ENCODE measurements around the gene CAMK1.

The CAMK1 gene

GRCh38 chr3:9750556-9751411, 19.0 kb downstream of the CAMK1 start:
- H3K4me3 ChIP-seq (ENCODE audit: low read depth, low read length), result peak overlapping the region; percentile 67
- no peak for TF ChIP-seq POLR2A (IDR thresholded peaks at IDR 0.05; ENCODE audit: extremely low read depth, insufficient read length)
- TF ChIP-seq CTCF (IDR thresholded peaks at IDR 0.05; ENCODE audit: low read depth, low read length), result no peak
- TF ChIP-seq MYC (IDR thresholded peaks at IDR 0.05; ENCODE audit: low read depth, low read length), result no peak
- TF ChIP-seq MAX (IDR thresholded peaks at IDR 0.05; ENCODE audit: low read depth, low read length), result no peak
- peak; percentile 39 for DNase-seq (ENCODE audit: low read depth)

- TF ChIP-seq MAX (IDR thresholded peaks at IDR 0.05; ENCODE audit: low read depth, low read length) (peak; percentile 76), MYC (IDR thresholded peaks at IDR 0.05; ENCODE audit: low read depth, low read length) (peak; percentile 80), CTCF (IDR thresholded peaks at IDR 0.05; ENCODE audit: low read depth, low read length) (no peak), POLR2A (IDR thresholded peaks at IDR 0.05; ENCODE audit: extremely low read depth, insufficient read length) (peak; percentile 47)
- H3K4me3 ChIP-seq (ENCODE audit: low read depth, low read length), result peak within 1 kb of the TSS; percentile 67
- DNase-seq (ENCODE audit: low read depth), result peak; percentile 99
These were observed 19.8 kb downstream of the CAMK1 start, which contains the start of gene OGG1 for GRCh38 chr3:9749645-9750555. Gene OGG1 (plus strand): TSS chr3:9749952. CDS start chr3:9750287, 335 bp downstream.

GRCh38 chr3:9749296-9749644, 20.5 kb downstream of the CAMK1 start:
- no peak for DNase-seq (ENCODE audit: low read depth)
- peak overlapping the region; percentile 44 for H3K4me3 ChIP-seq (ENCODE audit: low read depth, low read length)
- TF ChIP-seq MAX (IDR thresholded peaks at IDR 0.05; ENCODE audit: low read depth, low read length) (no peak), POLR2A (IDR thresholded peaks at IDR 0.05; ENCODE audit: extremely low read depth, insufficient read length) (no peak), MYC (IDR thresholded peaks at IDR 0.05; ENCODE audit: low read depth, low read length) (no peak), CTCF (IDR thresholded peaks at IDR 0.05; ENCODE audit: low read depth, low read length) (no peak)

- H3K4me3 ChIP-seq (ENCODE audit: low read depth, low read length), result no peak overlapping the region
- DNase-seq (ENCODE audit: low read depth), result no peak
- no peak for TF ChIP-seq MAX (IDR thresholded peaks at IDR 0.05; ENCODE audit: low read depth, low read length)
- no peak for TF ChIP-seq MYC (IDR thresholded peaks at IDR 0.05; ENCODE audit: low read depth, low read length)
- no peak for TF ChIP-seq CTCF (IDR thresholded peaks at IDR 0.05; ENCODE audit: low read depth, low read length)
- no peak for TF ChIP-seq POLR2A (IDR thresholded peaks at IDR 0.05; ENCODE audit: extremely low read depth, insufficient read length)
These were observed 21.7 kb downstream of the CAMK1 start for GRCh38 chr3:9748031-9748430.

GRCh38 chr3:9747267-9747666, 22.5 kb downstream of the CAMK1 start:
- DNase-seq (ENCODE audit: low read depth), result peak; percentile 68
- no peak for TF ChIP-seq MYC (IDR thresholded peaks at IDR 0.05; ENCODE audit: low read depth, low read length)
- TF ChIP-seq MAX (IDR thresholded peaks at IDR 0.05; ENCODE audit: low read depth, low read length), result no peak
- TF ChIP-seq POLR2A (IDR thresholded peaks at IDR 0.05; ENCODE audit: extremely low read depth, insufficient read length), result no peak
- no peak overlapping the region for H3K4me3 ChIP-seq (ENCODE audit: low read depth, low read length)
